HTERT RPE-1 (cell line): ENCODE results near the gene TNS3.

Experiments used
- in situ Hi-C: fragments of 300-500 bp; cut with MboI; formaldehyde crosslinking; loops from 4 replicates; pipeline ENCODE4 v1.14.3; 2020; ENCODE audit warnings: low sequenced_read_pairs

The TNS3 gene

DNA sequence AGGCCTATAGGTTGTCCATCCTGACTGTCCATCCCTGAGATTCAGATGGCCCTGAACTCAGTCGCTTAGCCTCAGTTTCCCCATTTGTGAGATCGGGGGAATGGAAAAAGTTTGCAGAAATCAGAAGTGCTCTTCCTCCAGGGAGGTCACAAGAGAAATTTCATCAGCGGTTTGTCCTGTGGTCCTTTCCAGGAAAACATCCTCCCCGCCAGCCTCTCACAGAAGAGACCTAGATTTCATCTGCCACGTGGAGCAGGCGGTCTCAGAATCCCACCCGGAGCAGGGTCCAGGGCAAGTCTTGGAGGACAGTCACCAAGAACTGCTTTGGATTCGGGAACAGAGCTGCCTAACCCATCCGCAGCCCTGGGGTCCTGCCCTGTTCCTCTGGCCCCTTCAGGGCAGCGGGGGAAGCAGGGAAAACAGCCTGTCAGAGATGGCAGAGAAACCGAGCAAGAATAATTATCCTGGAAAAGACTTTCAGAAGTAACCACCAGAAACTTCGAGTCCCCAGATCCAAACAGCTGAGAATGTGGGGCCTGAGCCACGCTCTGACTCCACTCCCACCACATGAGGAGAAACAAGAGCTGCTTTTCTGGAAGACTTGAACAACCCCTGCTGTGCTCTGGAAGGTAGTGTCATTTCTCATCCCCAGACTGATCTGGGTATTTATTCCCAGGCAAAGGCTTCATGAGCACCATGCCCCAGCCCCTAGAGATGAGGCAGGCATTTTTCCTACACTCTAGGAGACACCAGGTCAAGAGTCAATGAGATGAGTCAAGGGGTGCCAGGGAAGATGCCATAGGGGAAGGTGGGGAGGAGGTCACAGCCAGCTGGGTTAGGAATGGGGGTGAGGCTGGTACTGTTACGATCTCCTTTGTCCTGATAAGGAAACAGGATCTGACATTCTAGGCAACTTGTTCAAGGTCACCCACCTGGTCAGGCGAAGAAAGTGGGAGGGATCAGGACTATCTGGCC is 1.1 kb upstream of the TNS3 start:
- in situ Hi-C loops = no loop called here

DNA sequence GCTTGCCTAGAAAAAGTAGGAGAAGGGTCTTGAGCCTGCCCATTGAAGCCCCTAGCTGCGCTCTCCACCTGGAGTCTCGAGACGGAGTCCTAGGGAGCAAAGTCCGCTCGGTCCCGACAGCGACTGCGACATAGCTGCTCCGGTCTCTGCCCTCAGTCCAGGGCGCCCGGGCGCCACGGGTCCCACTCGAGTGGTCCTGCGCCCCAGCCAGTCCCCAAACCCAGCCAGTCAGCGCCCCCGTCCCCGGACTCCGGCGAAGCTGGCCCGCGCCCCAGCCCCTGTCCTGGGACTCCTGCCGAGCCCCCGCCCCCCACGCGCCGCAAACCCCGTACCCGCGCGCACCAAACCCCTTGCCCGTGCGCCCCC is 490 bp downstream of the TNS3 start:
- in situ Hi-C loops = no loop called here

DNA sequence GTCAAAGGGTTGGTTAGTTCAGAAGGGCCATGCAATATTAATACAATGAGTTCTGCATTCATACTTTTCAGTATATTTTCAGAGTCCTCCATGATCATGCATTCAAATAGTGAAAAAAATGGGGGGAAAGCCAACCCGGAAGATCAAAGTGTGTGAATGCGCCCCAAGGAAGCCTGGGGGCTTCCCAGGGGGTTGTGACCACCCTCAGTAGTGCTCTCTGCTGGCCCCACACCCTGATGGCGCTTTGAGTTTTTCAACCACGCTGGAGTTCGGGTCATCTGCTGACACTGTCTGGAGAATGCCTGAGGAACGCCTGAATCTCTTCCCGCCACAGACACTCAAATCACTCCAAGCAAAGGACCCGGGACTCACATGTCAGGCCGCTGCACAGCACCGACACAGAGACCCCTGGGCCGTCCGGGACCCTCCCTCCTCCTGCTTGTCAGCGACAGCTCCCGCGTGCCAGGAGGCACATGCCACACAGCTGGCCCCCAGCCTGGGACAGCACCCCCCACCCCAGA is 1.0 kb downstream of the TNS3 start:
- in situ Hi-C loops = no loop called here

DNA sequence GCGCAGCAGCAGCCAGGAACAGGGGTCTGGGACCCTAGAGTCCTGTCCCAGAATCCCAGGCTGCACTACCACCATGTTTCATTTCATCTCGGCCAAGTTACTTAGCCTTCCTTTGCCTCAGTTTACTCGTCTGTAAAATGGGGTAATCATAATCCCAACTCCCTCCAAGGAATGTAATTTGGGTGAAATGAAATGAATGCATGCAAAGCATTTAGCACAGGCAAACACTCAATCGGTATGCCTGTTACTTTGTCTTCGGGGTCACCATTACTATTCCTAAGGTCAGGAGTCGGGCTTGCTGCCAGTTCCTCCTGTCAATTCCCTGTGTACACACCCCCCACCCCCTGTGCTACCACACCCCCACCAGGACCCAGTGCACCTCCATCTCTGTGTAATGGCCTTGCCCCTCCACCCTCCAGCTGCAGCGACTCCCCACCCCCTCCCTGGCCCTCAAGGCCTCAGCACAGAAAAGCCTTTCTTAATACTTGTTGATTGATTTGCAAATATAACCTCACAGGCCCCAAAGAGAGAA is 1.7 kb downstream of the TNS3 start:
- in situ Hi-C loops = no loop called here

DNA sequence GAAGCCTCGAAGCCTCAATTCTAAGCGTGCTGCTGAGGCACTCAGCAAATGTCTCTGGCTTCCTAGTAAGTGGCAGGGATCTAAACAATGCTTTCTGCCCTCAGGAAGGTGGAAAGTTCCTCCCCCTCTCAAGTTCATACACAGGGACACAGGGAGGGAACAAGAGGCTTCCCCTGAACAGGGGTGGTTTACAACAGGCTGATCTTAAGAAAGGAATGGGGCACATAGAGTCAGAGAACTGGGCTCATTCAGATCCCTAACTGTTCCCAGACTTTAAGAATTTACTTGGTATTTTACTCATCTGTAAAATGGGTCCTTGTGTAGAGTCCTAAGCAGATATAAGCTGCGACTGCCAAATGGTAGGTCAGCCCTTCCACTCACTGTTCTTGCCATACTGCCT is 2.5 kb downstream of the TNS3 start:
- in situ Hi-C loops = no loop called here

DNA sequence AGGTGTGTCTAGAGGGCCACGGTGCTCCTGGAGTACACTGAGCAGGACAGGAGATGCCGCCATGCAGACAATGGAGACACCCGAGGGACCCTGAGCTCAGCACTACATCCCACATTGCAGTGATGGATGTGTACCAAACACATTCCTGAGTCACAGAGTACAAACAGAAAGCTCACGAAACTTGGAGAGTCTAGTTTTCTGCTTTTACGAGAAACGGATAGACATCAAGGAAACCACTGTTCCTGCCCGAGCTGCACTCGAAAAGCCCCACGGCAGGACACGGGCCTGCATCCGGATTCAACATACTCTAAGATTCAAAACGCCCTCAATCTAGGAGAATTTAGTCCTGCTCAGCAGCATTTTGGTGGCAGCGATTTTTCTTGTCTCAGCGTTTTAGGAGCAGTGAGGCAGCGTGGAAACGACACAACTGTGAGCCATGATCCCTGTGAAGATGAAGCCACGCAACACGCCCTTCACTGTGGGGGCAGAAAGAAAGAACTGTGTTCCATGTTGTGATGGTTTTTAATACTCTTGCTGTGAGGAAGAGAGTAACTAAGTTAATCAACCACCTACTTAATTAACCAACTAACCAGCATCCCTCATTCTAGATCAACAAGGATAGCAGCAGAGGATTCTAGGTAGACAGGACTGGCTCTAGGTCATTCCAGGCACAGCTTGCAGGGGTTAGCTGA is 3.2 kb downstream of the TNS3 start:
- in situ Hi-C loops = no loop called here

DNA sequence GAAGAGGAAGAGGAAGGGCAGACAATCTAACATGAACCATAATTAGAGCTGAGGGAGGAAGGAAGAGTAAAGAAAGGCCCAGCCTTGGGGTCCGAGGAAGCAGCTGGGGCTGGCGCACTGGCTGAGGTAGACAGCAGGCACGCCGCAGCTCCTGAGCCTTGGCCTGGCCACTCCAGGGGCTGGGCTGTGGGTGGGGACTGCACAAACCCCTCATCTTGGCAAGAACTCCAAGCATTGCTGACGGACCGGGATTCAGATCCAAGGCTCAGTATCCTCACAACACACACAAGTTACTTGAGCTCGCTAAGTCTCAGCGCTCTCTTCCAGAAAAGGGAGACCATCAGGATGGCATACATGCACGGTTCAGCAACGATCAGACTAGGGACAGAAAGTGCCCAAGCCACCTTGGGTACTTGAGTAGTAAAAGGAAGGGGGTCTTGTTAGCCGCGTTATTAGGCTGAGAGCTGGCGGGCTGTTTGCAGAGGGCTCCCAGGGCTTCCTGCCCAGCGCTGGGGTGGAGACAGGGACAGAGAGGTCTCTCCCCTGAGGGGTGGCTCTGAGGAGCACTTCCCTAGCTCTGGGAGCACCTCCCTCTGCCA is 4.5 kb downstream of the TNS3 start:
- in situ Hi-C loops = no loop called here

DNA sequence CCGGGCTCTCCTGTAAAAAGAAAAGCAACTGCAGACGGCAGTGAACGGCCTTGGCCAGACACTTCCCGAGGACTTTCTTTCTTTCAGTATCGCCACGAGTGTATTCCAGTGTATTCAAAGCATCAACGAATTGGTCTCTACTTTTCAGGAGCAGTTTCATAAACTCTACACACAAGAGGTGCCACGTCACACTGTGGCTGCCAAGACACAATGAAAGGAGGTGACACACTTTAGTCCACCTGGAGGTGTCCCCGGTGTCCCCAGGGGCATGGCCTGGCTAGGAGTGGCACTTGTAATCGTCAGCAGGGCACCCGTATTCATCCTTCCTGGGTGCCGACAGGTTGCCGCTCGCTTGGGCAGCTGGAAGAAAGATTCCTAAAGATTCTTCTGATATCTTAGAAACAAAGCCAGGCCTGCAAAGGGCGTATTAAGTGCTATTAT is 5.0 kb downstream of the TNS3 start:
- in situ Hi-C loops = no loop called here

DNA sequence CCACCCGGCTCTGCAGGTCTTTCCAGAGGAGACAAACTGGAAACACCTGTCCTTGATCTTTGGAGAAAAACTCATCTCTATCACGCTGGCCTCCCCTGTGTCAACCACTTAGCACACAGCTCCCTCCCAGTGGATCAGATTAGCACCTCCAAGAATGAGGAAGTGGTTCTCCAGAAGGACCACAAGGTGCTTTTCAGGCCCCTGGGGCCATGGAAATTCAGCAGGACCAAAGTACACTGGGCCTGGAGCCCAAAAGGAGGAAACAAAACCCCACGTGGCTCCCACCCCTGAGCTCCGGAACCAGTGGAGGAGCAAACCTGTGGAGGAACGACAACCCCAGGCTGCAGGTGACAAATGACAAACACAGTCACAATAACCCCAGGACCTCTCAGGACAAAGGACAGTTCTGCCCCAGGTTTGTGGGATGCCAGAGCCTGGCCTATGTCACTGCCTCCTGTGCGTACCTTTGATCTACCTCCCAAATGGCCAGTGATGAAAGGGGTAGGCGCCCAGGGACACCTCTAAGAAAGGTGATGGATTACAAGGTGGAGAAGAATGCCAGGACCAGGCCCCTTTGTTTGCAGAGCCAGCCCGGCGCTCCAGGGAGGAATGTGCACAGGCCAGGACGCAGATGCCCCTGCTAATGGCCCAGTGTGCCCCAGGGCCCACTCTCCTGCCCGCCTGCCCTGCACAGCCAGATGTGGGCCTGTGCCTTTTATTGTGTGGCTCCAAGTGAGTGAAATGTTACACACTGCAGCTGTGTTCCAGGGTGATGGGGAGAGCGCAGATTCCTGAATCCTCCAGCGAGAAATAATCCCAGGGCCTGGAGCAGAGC is 5.7 kb downstream of the TNS3 start:
- in situ Hi-C loops = no loop called here

DNA sequence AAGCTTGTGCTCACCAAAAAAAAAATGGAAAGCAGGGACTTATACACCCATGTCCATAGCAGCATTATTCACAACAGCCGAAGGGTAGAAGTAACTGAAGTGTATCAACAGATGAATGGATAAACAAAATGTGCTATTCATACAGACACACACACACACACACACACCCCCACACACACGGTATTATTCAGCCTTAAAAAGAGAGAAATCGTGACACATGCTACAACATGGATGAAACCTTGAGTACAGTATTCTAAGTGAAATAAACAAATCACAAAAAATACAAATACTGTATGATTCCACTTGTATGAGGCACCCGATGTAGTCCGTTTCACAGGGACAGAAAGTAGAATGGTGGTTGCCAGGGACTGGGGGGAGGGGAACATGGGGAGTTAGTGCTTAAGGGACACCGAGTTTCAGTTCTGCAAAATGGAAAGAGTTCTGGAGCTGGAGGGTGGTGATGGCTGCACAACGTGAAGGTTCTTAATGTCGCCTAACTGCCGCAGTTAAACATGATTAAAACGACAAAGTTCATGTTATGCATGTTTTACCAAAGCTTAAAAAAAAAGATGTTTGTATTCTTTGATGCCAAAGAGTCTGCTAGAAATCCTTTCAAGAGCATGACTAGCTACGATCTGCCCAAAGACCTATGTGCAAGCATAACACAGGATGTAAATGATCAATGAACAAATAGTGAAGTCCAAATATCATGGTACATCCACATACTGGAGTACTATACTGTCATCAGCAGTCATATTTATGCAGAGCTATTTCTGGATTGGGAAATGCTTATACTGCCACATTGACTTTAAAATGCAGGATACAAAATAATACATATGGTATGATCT is 7.2 kb downstream of the TNS3 start:
- in situ Hi-C loops = no loop called here

DNA sequence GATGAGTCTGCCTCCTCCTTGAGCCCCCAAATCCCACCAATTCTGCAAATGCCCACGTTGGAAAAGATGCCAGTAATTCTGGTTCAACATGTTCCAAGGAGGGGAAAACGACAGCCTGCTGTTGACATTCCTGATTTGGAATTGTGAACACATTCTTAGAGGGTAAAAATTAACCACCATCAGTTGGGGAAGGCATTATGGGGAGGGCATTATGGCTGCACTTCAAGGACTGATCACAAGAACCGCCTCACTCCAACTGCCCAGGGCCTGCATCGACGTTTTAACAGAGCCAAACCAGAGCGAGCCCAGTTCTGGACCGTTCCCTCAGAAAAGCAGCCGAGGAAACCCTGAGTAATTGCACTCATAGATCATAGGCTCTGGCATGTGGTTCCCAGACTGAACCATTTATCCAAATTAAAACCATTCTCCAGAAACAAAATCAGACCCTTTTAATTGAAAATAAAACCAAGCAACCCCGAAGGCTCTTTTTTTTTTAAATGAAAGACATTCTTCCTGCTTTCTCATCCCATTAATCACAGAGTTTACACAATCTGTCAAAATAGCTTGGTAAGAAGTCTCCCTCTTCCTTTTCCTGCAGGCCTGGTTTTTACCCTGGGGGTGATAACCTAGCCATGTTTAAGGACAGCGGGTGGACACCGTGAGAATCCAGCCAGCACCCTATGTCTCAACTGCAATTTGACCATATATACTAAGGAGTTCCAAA is 8.0 kb downstream of the TNS3 start:
- in situ Hi-C loops = no loop called here

DNA sequence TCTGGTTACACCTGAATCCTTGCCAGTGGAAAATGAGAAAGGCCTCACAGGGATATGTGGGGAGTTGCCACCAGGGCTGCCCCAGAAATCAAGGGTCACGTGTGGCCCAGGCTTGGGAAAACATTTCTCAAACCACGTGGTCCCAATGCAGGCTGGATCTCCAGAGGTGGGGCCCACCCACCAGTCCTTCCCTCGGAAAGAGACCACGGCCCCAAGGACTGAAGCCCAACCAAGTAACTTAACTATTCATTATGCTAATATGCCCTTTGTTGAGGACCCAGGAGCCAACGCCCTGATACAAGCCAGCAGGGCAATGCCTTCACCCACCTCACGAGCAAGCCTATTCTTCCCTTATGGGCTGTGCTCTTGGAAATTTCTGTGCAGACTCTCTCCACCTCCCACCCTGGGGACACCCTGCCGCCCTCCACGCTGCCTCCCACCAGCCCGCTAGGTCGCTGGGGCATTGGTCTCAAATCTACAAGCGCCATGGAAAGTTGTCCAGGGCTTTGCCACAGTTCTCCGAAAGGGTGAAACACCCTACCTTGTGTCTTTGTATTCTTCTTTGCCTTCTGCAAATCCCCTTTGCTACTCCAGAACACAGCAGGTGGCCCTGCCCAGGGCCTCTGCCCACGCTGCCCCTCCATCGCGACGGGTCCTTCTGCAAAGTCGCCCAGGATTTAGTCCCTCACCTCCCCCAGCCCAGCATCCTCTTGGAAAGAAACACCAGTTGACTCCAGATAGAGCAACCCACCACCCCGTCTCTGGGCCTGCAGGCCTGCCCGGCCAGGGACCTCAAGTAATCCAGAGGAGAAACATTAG is 8.8 kb downstream of the TNS3 start:
- in situ Hi-C loops = no loop called here

DNA sequence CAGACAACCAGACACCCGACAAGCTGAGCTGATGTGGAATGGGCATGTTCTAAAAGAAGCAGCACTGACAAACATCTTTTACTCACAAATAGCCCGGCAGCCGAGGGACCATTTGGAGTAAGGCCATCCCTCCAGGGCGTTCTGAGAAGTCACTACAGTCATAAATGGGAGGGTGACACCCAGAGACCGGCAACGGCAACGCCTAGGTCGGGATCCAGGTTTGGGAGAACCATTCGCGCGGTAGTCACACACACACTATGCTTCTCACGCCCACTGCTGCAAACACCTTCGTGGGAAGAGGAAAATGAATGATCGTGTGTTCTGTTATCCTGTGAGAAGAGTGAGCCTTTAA is 9.8 kb downstream of the TNS3 start:
- in situ Hi-C loops = no loop called here

DNA sequence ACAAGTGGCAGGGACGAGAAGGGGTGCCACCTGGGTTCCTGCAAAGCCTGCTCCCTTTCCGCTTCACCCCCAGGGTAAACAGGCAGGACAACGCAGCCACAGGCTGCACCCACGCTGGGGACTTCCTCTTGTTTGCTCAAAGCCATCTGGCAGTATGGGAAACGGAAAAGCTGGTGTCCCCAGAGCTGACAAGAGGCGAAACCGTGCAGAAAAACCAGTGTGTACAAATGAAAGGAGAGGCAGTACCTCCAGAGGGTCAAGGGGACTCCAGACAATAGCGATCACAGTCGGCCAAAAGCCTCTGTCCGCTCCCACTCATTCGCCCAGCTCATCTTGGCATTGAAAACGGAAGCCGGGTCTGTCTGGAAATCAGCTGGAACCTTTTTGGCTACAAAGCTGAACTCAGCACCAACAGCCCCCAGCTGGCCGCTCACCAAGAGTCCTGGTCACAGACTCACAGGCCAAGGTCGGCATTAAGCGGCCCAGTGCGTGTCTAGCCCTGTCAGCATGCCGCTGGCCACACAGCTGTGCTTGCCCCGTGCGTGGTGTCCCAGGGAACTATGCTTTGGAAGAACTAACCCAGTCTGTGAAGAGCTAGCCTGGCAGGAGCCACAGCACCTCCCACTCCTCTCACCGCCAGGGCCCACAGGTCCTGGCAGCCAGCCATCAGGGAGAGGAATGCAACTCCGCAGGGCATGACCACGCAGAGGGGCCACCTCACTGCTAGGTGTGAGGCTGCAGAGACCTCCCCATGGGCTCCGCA is 10.4 kb downstream of the TNS3 start:
- in situ Hi-C loops = no loop called here

DNA sequence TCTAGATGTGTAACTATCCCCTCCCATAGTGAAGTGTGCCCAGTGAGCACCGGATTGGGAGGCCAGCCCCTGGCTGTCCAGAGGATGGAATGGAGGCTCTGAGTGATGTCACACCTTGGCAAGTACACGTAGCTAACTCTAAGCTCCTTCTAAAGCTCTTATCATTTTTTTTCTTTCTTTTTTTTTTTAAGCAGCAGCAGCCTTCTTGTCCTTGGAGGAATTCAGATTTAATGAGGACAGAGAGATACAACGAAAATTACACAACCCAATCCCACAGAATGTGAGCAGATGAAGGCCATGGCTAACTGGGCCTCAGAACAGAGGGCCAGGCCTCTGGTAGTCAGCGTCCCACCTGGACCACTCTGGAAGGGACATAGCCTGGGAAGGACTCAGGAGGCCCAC is 11.3 kb downstream of the TNS3 start:
- in situ Hi-C loops = no loop called here

DNA sequence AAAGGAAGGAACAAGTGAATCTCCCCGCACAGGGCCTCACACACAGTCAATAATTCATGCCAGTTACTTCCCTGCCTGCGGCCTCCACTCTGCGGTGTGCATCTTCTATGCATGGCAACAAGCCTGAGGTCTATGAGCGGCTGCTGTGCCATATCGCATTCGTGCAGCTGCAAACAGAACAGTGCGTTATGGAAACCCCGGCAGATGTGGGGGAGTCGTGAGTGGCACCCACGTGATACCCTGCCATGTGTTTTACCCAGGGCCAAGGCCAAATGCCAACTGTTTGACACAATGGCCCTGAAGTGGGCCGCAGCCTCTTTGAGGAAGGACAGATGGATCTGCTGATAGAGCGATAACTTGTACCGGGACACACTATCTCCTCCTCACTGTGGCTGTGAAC is 13.4 kb downstream of the TNS3 start:
- in situ Hi-C loops = no loop called here

DNA sequence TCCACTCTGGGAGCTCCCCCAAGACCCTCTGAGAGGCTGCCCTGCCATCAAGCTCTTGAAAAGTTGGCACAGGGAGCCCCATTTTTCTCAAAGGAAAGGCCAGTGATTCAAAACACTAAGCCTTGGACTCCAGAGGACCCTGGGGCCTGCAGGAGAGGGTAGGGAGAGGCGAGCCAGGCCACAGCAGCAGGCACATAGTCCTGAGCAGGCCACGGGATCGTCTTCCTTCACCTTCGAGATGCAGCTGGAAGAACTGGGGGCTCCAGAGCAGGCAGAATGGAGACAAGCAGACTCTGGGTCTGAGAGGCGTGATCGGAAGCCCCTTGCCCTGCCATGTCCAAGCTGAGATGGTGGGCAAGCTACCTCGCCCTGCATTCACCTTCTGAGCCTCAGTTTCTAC is 13.9 kb downstream of the TNS3 start:
- in situ Hi-C loops = no loop called here
